Neuronal stem cell (in vitro differentiated cells): Measurements from ENCODE around the gene PPP1R3F.

Experiments
- DNase-seq: peaks from one replicate; pipeline ENCODE4 v3.0.0-alpha.2; 2013; ENCODE audit warnings: low spot score
- H2AFZ ChIP-seq: one replicate; pipeline ENCODE4 v1.6.1; 2013; ENCODE audit warnings: mild to moderate bottlenecking, low read length, inconsistent platforms
- H2AK5ac ChIP-seq: 2 replicates; pipeline ENCODE4 v1.6.1; 2013; ENCODE audit warnings: low read depth, mild to moderate bottlenecking, inconsistent platforms, low read length, moderate library complexity, mixed read lengths
- H2BK120ac ChIP-seq: 2 replicates; pipeline ENCODE4 v1.6.1; 2013; ENCODE audit warnings: low read depth, mild to moderate bottlenecking, inconsistent platforms, low read length, moderate library complexity, mixed read lengths
- H2BK12ac ChIP-seq: one replicate; pipeline ENCODE4 v1.6.1; 2013; ENCODE audit warnings: low read length, inconsistent platforms
- H2BK15ac ChIP-seq: 2 replicates; pipeline ENCODE4 v1.6.1; 2013; ENCODE audit warnings: mild to moderate bottlenecking, low read length, inconsistent platforms, mixed read lengths
- H2BK5ac ChIP-seq: one replicate; pipeline ENCODE4 v1.6.1; 2013; ENCODE audit warnings: inconsistent platforms, mild to moderate bottlenecking, low read length, moderate library complexity
- H3K14ac ChIP-seq: one replicate; pipeline ENCODE4 v1.6.1; 2013; ENCODE audit warnings: low read length, inconsistent platforms
- H3K18ac ChIP-seq: 2 replicates; pipeline ENCODE4 v1.6.1; 2013; ENCODE audit warnings: low read length, inconsistent platforms
- H3K23ac ChIP-seq: 2 replicates; pipeline ENCODE4 v1.6.1; 2013; ENCODE audit warnings: low read depth, mild to moderate bottlenecking, mixed read lengths, low read length, inconsistent platforms; ENCODE audit not compliant: poor library complexity
- H3K27ac ChIP-seq: replicated peaks from 3 replicates; pipeline ENCODE4 v1.5.1; 2013; ENCODE audit warnings: low read length, inconsistent platforms
- H3K27me3 ChIP-seq, 3 experiments: 2 replicates each; pipeline ENCODE4 v1.6.1; 2013; ENCODE audit warnings: low read length in 3 of 3, mild to moderate bottlenecking in 2 of 3, inconsistent platforms in 1 of 3, low read depth in 1 of 3, mixed read lengths in 1 of 3, moderate library complexity in 1 of 3; ENCODE audit not compliant: control insufficient read depth in 3 of 3, insufficient read depth in 3 of 3
- H3K36me3 ChIP-seq, 2 donors: replicated peaks in 1 of 2; 2 replicates each; pipeline ENCODE4 v1.6.1; 2013; ENCODE audit warnings: low read length in 2 of 2; ENCODE audit not compliant: control insufficient read depth in 2 of 2, insufficient read depth in 2 of 2
- H3K4ac ChIP-seq: 2 replicates; pipeline ENCODE4 v1.6.1; 2013; ENCODE audit warnings: inconsistent platforms, mild to moderate bottlenecking, low read length, moderate library complexity
- H3K4me1 ChIP-seq, 2 donors: 1 replicate in 1 of 2; 2 replicates in 1 of 2; pipeline ENCODE4 v1.6.1; 2013; ENCODE audit warnings: low read length in 2 of 2, low read depth in 1 of 2; ENCODE audit not compliant: control insufficient read depth in 2 of 2, insufficient read depth in 1 of 2
- H3K4me2 ChIP-seq: one replicate; pipeline ENCODE4 v1.6.1; 2013; ENCODE audit warnings: mild to moderate bottlenecking, low read length, inconsistent platforms; ENCODE audit not compliant: insufficient read depth, poor library complexity, severe bottlenecking
- H3K4me3 ChIP-seq, 2 donors: 2 replicates each; pipeline ENCODE4 v1.5.1; 2013; ENCODE audit warnings: low read length in 2 of 2, mild to moderate bottlenecking in 2 of 2, inconsistent platforms in 1 of 2, moderate library complexity in 1 of 2
- H3K79me1 ChIP-seq: one replicate; pipeline ENCODE4 v1.6.1; 2013; ENCODE audit warnings: low read depth, mild to moderate bottlenecking, inconsistent platforms, low read length, moderate library complexity
- H3K9ac ChIP-seq: one replicate; pipeline ENCODE4 v1.6.1; 2013; ENCODE audit warnings: mild to moderate bottlenecking, low read depth, low read length, inconsistent platforms; ENCODE audit not compliant: poor library complexity
- H3K9me3 ChIP-seq, 2 donors: replicated peaks in 1 of 2; 2 replicates each; pipeline versions ENCODE3 to v1.6.1; 2013; ENCODE audit warnings: low read length in 2 of 2, mild to moderate bottlenecking in 2 of 2, inconsistent platforms in 1 of 2, low read depth in 1 of 2, mixed read lengths in 1 of 2, moderate library complexity in 1 of 2; ENCODE audit not compliant: control insufficient read depth in 2 of 2, insufficient read depth in 1 of 2
- H4K8ac ChIP-seq: one replicate; pipeline ENCODE4 v1.6.1; 2013; ENCODE audit warnings: low read depth, mild to moderate bottlenecking, inconsistent platforms, low read length, moderate library complexity
- H4K91ac ChIP-seq: one replicate; pipeline ENCODE4 v1.6.1; 2013; ENCODE audit warnings: low read length, low read depth, mild to moderate bottlenecking, inconsistent platforms; ENCODE audit not compliant: poor library complexity
- WGBS, 2 donors: extraction: QIAGEN DNeasy Blood & Tissue Kit; methylation state at CpG; one replicate each; pipeline ENCODE4 v1.1.7; 2013; ENCODE audit warnings: missing lambda C conversion rate in 2 of 2, mixed read lengths in 1 of 2; ENCODE audit not compliant: insufficient read length in 2 of 2, insufficient replicate concordance in 1 of 2; ENCODE audit errors: extremely low coverage in 2 of 2; 5-methylcytosine and 5-hydroxymethylcytosine counted together

PPP1R3F gene

DNA sequence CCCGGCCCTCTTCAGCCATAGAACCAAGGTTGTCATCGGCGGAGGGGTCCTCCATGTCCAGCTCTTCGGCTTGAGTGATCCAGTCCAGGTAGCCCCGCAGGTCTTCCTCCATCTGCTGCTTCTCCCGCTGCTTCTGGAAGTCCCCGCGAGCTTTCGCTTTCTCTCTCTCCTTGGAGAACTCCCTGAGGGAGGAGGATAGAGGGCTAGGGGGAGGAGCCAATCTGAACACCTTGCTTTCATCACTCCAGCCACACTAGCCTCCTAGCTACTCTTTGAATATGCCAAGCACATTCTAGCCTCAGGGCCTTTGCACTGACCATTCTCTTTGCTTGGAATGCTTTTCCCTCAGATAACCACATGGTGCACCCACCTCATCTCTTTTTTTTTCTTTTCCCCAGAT, 42.6 kb upstream of the PPP1R3F start:
- Histone ChIP-seq H3K9me3 (no peaks in the 10 kb centered on the region), H2BK5ac (no peak overlapping the region), H4K91ac (no peak overlapping the region), H3K23ac (no peak overlapping the region), H2AK5ac (no peak overlapping the region), H3K9ac (no peak overlapping the region), H2BK12ac (no peak overlapping the region), H3K27ac (no peak overlapping the region), H3K79me1 (no peaks in the 10 kb centered on the region), H3K14ac (no peak overlapping the region), H2AFZ (no peak overlapping the region), H4K8ac (no peak overlapping the region), H3K18ac (no peak overlapping the region), H3K4me1 (peaks cover 0 to 4% of the 10 kb centered on the region in 2 donors), H3K27me3 (peaks cover 0 to 8% (median 0%) of the 10 kb centered on the region in 3 experiments), H2BK15ac (no peak overlapping the region), H3K4me2 (no peak overlapping the region), H3K4me3 (no peak overlapping the region), H3K4ac (no peak overlapping the region), H2BK120ac (no peak overlapping the region), H3K36me3 (no peaks in the 10 kb centered on the region)
- WGBS, 2 donors = no CpG with 5 or more reads among the region's 9 CpGs
- no peak for DNase-seq

DNA sequence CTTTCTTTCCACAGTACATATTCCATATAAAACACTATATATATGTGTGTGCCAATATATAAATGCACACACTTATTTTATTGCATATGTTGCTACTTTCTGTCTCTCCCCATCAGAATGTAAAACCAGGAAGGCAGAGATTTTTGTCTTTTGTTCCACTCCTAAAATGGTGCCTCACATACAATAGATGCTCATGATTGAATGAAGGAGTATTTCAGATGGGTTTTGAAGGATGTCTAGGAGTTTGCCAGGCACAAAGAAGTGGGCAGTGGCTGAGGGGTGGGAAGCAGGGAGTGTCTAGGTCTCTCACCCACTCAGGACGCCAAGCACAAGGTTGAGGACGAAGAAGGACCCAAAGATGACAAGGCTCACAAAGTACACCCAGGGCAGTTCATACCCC, 41.9 kb upstream of the PPP1R3F start:
- no peak overlapping the region for H2AK5ac ChIP-seq
- H3K79me1 ChIP-seq = no peaks in the 10 kb centered on the region
- no peaks in the 10 kb centered on the region for H3K36me3 ChIP-seq
- H2BK12ac ChIP-seq = no peak overlapping the region
- DNase-seq = no peak
- H3K14ac ChIP-seq = no peak overlapping the region
- H2BK120ac ChIP-seq = no peak overlapping the region
- H4K91ac ChIP-seq = no peak overlapping the region
- no peaks in the 10 kb centered on the region for H3K9me3 ChIP-seq
- H3K4me2 ChIP-seq = no peak overlapping the region
- no peak overlapping the region for H3K4ac ChIP-seq
- H2BK5ac ChIP-seq = no peak overlapping the region
- no peak overlapping the region for H4K8ac ChIP-seq
- H2BK15ac ChIP-seq = no peak overlapping the region
- no peak overlapping the region for H3K23ac ChIP-seq
- no peak overlapping the region for H3K27ac ChIP-seq
- H3K9ac ChIP-seq = peak overlapping the region; percentile 44
- no CpG with 5 or more reads among the region's 2 CpGs for WGBS, 2 donors
- H3K4me3 ChIP-seq = no peak overlapping the region
- H3K27me3 ChIP-seq = peaks cover 0 to 8% (median 0%) of the 10 kb centered on the region in 3 experiments
- H3K18ac ChIP-seq = no peak overlapping the region
- H3K4me1 ChIP-seq = peaks cover 0 to 4% of the 10 kb centered on the region in 2 donors
- no peak overlapping the region for H2AFZ ChIP-seq

DNA sequence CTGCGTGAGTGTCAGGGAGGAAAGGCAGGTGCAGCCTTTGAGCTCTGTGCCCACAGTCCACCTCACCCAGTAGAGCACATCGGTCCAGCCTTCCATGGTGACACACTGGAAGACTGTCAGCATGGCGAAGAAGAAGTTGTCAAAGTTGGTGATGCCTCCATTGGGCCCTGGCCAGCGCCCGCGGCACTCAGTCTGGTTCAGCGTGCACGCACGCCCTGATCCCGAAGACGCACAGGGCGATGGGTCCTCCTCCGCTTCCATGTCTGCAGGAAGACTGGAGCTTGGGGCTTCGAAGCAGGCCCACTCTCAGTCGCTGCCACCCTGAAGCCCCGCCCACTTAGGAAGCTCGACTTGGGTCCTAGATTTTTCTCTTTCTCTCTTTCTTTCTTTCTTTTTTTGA, 41.4 kb upstream of the PPP1R3F start:
- Histone ChIP-seq H3K79me1 (no peaks in the 10 kb centered on the region), H3K9me3 (no peaks in the 10 kb centered on the region), H3K14ac (no peak overlapping the region), H2BK12ac (no peak overlapping the region), H2AK5ac (no peak overlapping the region), H2AFZ (no peak overlapping the region), H2BK15ac (no peak overlapping the region), H2BK5ac (no peak overlapping the region), H4K8ac (no peak overlapping the region), H3K36me3 (no peaks in the 10 kb centered on the region), H3K4me3 (no peak overlapping the region), H3K4me2 (no peak overlapping the region), H3K27ac (no peak overlapping the region), H2BK120ac (no peak overlapping the region), H3K23ac (no peak overlapping the region), H4K91ac (no peak overlapping the region), H3K18ac (no peak overlapping the region), H3K9ac (peak overlapping the region; percentile 44), H3K27me3 (peaks cover 0 to 8% (median 0%) of the 10 kb centered on the region in 3 experiments), H3K4me1 (peaks cover 0 to 4% of the 10 kb centered on the region in 2 donors), H3K4ac (no peak overlapping the region)
- no CpG with 5 or more reads among the region's 17 CpGs for WGBS, 2 donors
- DNase-seq = no peak

DNA sequence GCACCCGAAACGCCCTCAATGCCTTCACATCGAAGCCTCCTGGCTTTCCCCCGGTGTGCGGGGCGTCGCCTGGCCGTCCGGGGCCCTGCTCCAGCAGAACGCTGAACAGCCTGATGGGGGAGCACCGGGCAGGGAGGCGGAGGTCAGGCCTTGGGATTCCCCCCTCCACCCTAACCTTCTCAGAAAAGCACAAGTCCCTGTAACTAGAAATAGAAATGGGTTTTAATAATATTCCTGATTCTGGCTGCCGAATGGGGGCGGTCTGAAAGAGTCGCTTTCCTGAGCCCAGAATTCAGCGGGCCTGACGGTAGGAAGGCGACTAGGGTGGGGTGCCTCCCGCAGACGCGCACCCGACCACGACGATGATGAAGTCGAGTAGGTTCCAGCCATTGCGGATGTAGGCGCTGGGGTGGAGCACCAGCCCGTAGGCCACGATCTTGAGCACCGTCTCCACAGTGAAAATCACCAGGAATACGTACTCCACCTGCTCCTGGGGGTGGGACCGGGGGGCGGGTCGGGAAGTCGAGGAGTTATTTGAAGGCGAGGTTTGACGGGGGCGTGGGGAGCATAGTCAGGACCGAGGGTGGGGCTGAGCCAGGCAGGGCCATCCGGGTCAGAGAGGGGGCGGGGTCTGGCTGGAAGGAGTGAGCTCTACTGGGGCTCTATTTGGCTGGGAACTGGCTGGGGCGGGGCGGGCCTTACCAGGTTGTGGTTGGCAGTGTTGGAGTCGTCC, 38.9 kb upstream of the PPP1R3F start:
- Histone ChIP-seq H3K4me3 (peak overlapping the region in 1 of 2 donors; percentile 78), H3K27me3 (no peaks in the 10 kb centered on the region), H3K9ac (peak overlapping the region; percentile 70), H3K4me2 (peak overlapping the region; percentile 62), H3K4me1 (peaks cover 0 to 4% of the 10 kb centered on the region in 2 donors), H2BK12ac (peak overlapping the region; percentile 10), H4K8ac (peak overlapping the region; percentile 43), H2BK15ac (no peak overlapping the region), H2AFZ (peak overlapping the region; percentile 74), H3K14ac (no peak overlapping the region), H3K9me3 (no peaks in the 10 kb centered on the region), H2AK5ac (no peak overlapping the region), H2BK5ac (no peak overlapping the region), H3K79me1 (no peaks in the 10 kb centered on the region), H3K27ac (no peak overlapping the region), H3K18ac (peak overlapping the region; percentile 76), H2BK120ac (no peak overlapping the region), H3K23ac (no peak overlapping the region), H3K36me3 (no peaks in the 10 kb centered on the region), H4K91ac (no peak overlapping the region), H3K4ac (no peak overlapping the region)
- WGBS, 2 donors = no CpG with 5 or more reads among the region's 44 CpGs
- peak; percentile 26 for DNase-seq
